GM19328 (cell line): ENCODE results near the gene RBFOX2.
"Not testable (repeated sequence)": the region's sequence is repeated elsewhere in the genome, so short reads cannot be mapped to it uniquely, and the experiment has no call there.

ENCODE experiments used
- ATAC-seq: cut with Tn5 transposase; IDR thresholded peaks from one replicate; pipeline ENCODE4 v1.9.1; 2021; ENCODE audit warnings: mild to moderate bottlenecking, moderate library complexity; ENCODE audit not compliant: unreplicated experiment

Gene RBFOX2

GRCh38 chr22:36010090-36010489, 18.5 kb downstream of the RBFOX2 start:
- no peak for ATAC-seq

- no peak for ATAC-seq
Measured at GRCh38 chr22:36009085-36009484, 19.5 kb downstream of the RBFOX2 start.

GRCh38 chr22:36008565-36008964, 20.1 kb downstream of the RBFOX2 start:
- no peak for ATAC-seq

- ATAC-seq, result no peak
Measured at GRCh38 chr22:36008131-36008530, 20.5 kb downstream of the RBFOX2 start.

- no peak for ATAC-seq
Measured at GRCh38 chr22:36003972-36004674, 24.5 kb downstream of the RBFOX2 start.

GRCh38 chr22:36002718-36003260, 25.8 kb downstream of the RBFOX2 start:
- no peak for ATAC-seq

- ATAC-seq, result no peak
Measured at GRCh38 chr22:36002084-36002483, 26.5 kb downstream of the RBFOX2 start.

GRCh38 chr22:35998748-35999147, 29.9 kb downstream of the RBFOX2 start:
- ATAC-seq, result no peak

GRCh38 chr22:35997438-35997837, 31.2 kb downstream of the RBFOX2 start:
- no peak for ATAC-seq

- ATAC-seq, result no peak
Measured at GRCh38 chr22:35996596-35996995, 32.0 kb downstream of the RBFOX2 start.

- ATAC-seq, result no peak
Measured at GRCh38 chr22:35995772-35996171, 32.9 kb downstream of the RBFOX2 start.

GRCh38 chr22:35995348-35995747, 33.3 kb downstream of the RBFOX2 start:
- ATAC-seq, result no peak

- ATAC-seq, result not testable (repeated sequence)
Measured at GRCh38 chr22:35993727-35994126, 34.9 kb downstream of the RBFOX2 start.

- ATAC-seq, result no peak
Measured at GRCh38 chr22:35993048-35993714, 35.4 kb downstream of the RBFOX2 start.

GRCh38 chr22:35991168-35991567, 37.5 kb downstream of the RBFOX2 start:
- no peak for ATAC-seq

- no peak for ATAC-seq
Measured at GRCh38 chr22:35988030-35988429, 40.6 kb downstream of the RBFOX2 start.

- no peak for ATAC-seq
Measured at GRCh38 chr22:35987487-35987886, 41.1 kb downstream of the RBFOX2 start.

GRCh38 chr22:35986088-35986487, 42.5 kb downstream of the RBFOX2 start:
- no peak for ATAC-seq

GRCh38 chr22:35985371-35985770, 43.3 kb downstream of the RBFOX2 start:
- no peak for ATAC-seq

GRCh38 chr22:35984183-35985175, 44.1 kb downstream of the RBFOX2 start:
- no peak for ATAC-seq

GRCh38 chr22:35981900-35982299, 46.7 kb downstream of the RBFOX2 start:
- no peak for ATAC-seq
